GM23338 (cell line): ENCODE measurements around the gene SPRY4. TPM values are rescaled to one million over a fixed set of nuclear protein-coding genes. Genes with fewer than 3 reads are reported as not detected.

Experiments used
- ATAC-seq: fragments of 200-7000 bp; cut with Tn5 transposase; 3 replicates; pipeline ENCODE4 v1.9.1; 2020
- DNase-seq: peaks from one replicate; pipeline ENCODE4 v3.0.0-alpha.2; 2015; ENCODE audit warnings: low spot score
- H2AFZ ChIP-seq: fragments of 200-600 bp; sonication (generic); 2 replicates; pipeline ENCODE4 v1.8.0; 2016; ENCODE audit warnings: antibody characterized with exemption, mild to moderate bottlenecking, moderate library complexity
- H3F3A ChIP-seq: fragments of 200-600 bp; sonication (generic); replicated peaks from 2 replicates; pipeline ENCODE4 v1.8.0; 2017; ENCODE audit warnings: antibody characterized with exemption, mixed run types, low read depth
- H3K27ac ChIP-seq: fragments of 200-600 bp; sonication (generic); 2 replicates; pipeline ENCODE4 v1.6.1; 2016; ENCODE audit warnings: low read depth
- H3K27me3 ChIP-seq: fragments of 200-600 bp; sonication (generic); 2 replicates; pipeline ENCODE4 v1.8.0; 2016; ENCODE audit warnings: mild to moderate bottlenecking, mixed run types, moderate library complexity; ENCODE audit not compliant: insufficient read depth
- H3K36me3 ChIP-seq: fragments of 200-600 bp; sonication (generic); 2 replicates; pipeline ENCODE4 v1.8.0; 2016; ENCODE audit warnings: mild to moderate bottlenecking; ENCODE audit not compliant: insufficient read depth
- H3K4me1 ChIP-seq: fragments of 200-600 bp; sonication (generic); 2 replicates; pipeline ENCODE4 v1.8.0; 2016; ENCODE audit warnings: mild to moderate bottlenecking, moderate library complexity; ENCODE audit not compliant: insufficient read depth
- H3K4me2 ChIP-seq: fragments of 200-600 bp; sonication (generic); 2 replicates; pipeline ENCODE4 v1.7.1; 2017; ENCODE audit warnings: mixed run types
- H3K4me3 ChIP-seq: fragments of 200-600 bp; sonication (generic); 2 replicates; pipeline ENCODE4 v1.6.1; 2016; ENCODE audit warnings: mixed run types
- H3K79me2 ChIP-seq: fragments of 200-600 bp; sonication (generic); replicated peaks from 2 replicates; pipeline ENCODE4 v1.8.0; 2017; ENCODE audit warnings: mild to moderate bottlenecking; ENCODE audit not compliant: insufficient read depth
- H3K9me2 ChIP-seq: fragments of 200-600 bp; sonication (generic); 2 replicates; pipeline ENCODE4 v1.8.0; 2017; ENCODE audit not compliant: insufficient read depth
- H4K20me1 ChIP-seq: fragments of 200-600 bp; sonication (generic); replicated peaks from 2 replicates; pipeline ENCODE4 v1.8.0; 2017; ENCODE audit warnings: mild to moderate bottlenecking; ENCODE audit not compliant: insufficient read depth
- H3K27ac Mint-ChIP-seq: 2 replicates; pipeline ENCODE4 v1.8.0; 2020; ENCODE audit warnings: inconsistent platforms, mild to moderate bottlenecking, moderate library complexity, mixed read lengths
- H3K27me3 Mint-ChIP-seq: 3 replicates; pipeline ENCODE4 v1.8.0; 2022; ENCODE audit warnings: low read depth, mild to moderate bottlenecking, moderate library complexity, mixed read lengths, inconsistent platforms; ENCODE audit not compliant: insufficient read depth, poor library complexity
- H3K36me3 Mint-ChIP-seq: 3 replicates; pipeline ENCODE4 v1.8.0; 2021; ENCODE audit warnings: low read depth, mild to moderate bottlenecking, inconsistent platforms, moderate library complexity, mixed read lengths
- H3K4me1 Mint-ChIP-seq: 3 replicates; pipeline ENCODE4 v1.8.0; 2020; ENCODE audit warnings: mild to moderate bottlenecking, inconsistent platforms, mixed read lengths
- H3K4me3 Mint-ChIP-seq: 3 replicates; pipeline ENCODE4 v1.8.0; 2021; ENCODE audit warnings: moderate library complexity, mild to moderate bottlenecking, inconsistent platforms, mixed read lengths
- H3K9me3 Mint-ChIP-seq: 3 replicates; pipeline ENCODE4 v1.8.0; 2020; ENCODE audit warnings: moderate library complexity, mild to moderate bottlenecking, inconsistent platforms, mixed read lengths
- CREB1 ChIP-seq: fragments of 250-450 bp; sonication (Bioruptor Pico); IDR thresholded peaks from 2 replicates; pipeline ENCODE4 v1.5.0; 2020; ENCODE audit warnings: low read depth, mild to moderate bottlenecking, moderate library complexity
- CTCF ChIP-seq, 2 experiments: fragments of 200-600 bp in 1 of 2; sonication (generic) in 1 of 2; conservative IDR thresholded peaks; 2 replicates each; pipeline versions ENCODE4 v1.5.1 to v1.6.1; 2016 to 2017; ENCODE audit warnings: antibody characterized with exemption in 2 of 2, low read depth in 2 of 2, mild to moderate bottlenecking in 2 of 2, moderate library complexity in 1 of 2
- EZH2 ChIP-seq: fragments of 200-600 bp; sonication (generic); IDR thresholded peaks from one replicate; pipeline ENCODE4 v1.8.0; 2017; ENCODE audit warnings: antibody characterized with exemption, mild to moderate bottlenecking, low read depth; ENCODE audit not compliant: unreplicated experiment
- EZH2phosphoT487 ChIP-seq: fragments of 200-600 bp; sonication (generic); IDR thresholded peaks from one replicate; pipeline ENCODE4 v1.8.1; 2018; ENCODE audit warnings: antibody characterized with exemption; ENCODE audit not compliant: unreplicated experiment
- POLR2AphosphoS5 ChIP-seq: IDR thresholded peaks from 2 replicates; pipeline ENCODE4 v1.6.1; 2016; ENCODE audit warnings: antibody characterized with exemption, low read depth
- STAT1 ChIP-seq: IDR thresholded peaks from one replicate; pipeline ENCODE4 v1.6.1; 2016; ENCODE audit warnings: antibody characterized with exemption; ENCODE audit not compliant: unreplicated experiment
- ZNF331 ChIP-seq: fragments of 250-450 bp; sonication (Bioruptor Pico); IDR thresholded peaks from 2 replicates; pipeline ENCODE4 v1.5.0; 2020; ENCODE audit warnings: low read depth, mild to moderate bottlenecking, moderate library complexity
- polyA plus RNA-seq: library from polyadenylated mRNA; unstranded; fragments of >200 nt; fragmentation: Nextera tagmentation; extraction: Ambion mirVana; gene quantifications from 2 replicates; pipeline ENCODE4 v1.2.1, GENCODE V29; 2016
- total RNA-seq: library from RNA; depleted of rRNA; stranded (reverse); fragments of >200 nt; shearing (Covaris generic); gene quantifications from 2 replicates; pipeline ENCODE4 v1.2.3, GENCODE V29; 2014
- TF ChIP-seq, protein P1 (sequence below): fragments of 250-450 bp; sonication (Bioruptor Pico); IDR thresholded peaks from 2 replicates; pipeline ENCODE4 v1.5.0; 2020; ENCODE audit warnings: mild to moderate bottlenecking, moderate library complexity
- TF ChIP-seq, protein P2 (sequence below): IDR thresholded peaks from 2 replicates; pipeline ENCODE4 v1.6.1; 2016; ENCODE audit warnings: antibody characterized with exemption

The SPRY4 gene
- total and polyA plus RNA-seq, 2 experiments from 2014 or later = 70.6 to 240 TPM

DNA sequence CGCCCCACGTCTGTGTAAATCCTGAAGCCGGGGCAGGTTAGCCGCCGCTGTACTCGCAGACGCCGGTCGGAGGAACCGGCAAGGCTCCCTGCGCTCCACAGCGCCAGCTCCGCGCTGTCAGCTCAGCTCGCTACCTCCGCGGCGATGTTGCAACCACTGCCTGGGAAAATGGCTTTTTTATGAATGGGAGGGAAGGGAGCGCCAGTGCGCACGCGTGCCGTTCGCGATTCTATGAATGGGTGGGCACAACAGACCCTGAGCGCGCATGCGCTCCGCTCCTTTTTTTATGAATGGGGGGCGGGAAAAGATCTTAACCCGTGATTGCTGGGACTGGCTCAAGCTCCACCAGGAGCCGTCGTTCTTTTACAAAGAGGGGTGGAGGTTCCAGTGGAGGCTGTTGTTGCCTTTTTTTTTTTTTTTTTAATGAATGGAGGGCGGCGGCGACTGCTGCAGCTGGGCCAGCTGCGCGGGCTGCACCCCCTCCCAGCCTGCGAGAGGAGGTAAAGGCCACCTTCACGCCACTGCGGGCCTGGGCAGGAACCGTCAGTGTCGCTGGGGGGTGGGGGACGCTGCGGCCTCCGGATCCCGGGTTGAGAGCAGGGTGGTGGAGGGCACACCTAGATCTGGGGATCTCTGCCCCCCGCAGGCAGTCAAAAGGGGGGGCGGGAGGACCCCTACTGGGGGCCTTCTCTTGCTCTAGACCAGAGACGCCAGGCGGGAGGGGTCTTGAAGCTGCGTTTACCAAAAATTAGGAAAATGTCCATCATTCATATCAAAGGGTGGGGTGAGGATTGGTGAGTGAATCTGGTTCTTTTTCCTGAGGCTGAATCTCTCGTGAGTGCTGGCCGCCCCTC, at the start of gene SPRY4 (continued):
- TF ChIP-seq, protein P1, sequence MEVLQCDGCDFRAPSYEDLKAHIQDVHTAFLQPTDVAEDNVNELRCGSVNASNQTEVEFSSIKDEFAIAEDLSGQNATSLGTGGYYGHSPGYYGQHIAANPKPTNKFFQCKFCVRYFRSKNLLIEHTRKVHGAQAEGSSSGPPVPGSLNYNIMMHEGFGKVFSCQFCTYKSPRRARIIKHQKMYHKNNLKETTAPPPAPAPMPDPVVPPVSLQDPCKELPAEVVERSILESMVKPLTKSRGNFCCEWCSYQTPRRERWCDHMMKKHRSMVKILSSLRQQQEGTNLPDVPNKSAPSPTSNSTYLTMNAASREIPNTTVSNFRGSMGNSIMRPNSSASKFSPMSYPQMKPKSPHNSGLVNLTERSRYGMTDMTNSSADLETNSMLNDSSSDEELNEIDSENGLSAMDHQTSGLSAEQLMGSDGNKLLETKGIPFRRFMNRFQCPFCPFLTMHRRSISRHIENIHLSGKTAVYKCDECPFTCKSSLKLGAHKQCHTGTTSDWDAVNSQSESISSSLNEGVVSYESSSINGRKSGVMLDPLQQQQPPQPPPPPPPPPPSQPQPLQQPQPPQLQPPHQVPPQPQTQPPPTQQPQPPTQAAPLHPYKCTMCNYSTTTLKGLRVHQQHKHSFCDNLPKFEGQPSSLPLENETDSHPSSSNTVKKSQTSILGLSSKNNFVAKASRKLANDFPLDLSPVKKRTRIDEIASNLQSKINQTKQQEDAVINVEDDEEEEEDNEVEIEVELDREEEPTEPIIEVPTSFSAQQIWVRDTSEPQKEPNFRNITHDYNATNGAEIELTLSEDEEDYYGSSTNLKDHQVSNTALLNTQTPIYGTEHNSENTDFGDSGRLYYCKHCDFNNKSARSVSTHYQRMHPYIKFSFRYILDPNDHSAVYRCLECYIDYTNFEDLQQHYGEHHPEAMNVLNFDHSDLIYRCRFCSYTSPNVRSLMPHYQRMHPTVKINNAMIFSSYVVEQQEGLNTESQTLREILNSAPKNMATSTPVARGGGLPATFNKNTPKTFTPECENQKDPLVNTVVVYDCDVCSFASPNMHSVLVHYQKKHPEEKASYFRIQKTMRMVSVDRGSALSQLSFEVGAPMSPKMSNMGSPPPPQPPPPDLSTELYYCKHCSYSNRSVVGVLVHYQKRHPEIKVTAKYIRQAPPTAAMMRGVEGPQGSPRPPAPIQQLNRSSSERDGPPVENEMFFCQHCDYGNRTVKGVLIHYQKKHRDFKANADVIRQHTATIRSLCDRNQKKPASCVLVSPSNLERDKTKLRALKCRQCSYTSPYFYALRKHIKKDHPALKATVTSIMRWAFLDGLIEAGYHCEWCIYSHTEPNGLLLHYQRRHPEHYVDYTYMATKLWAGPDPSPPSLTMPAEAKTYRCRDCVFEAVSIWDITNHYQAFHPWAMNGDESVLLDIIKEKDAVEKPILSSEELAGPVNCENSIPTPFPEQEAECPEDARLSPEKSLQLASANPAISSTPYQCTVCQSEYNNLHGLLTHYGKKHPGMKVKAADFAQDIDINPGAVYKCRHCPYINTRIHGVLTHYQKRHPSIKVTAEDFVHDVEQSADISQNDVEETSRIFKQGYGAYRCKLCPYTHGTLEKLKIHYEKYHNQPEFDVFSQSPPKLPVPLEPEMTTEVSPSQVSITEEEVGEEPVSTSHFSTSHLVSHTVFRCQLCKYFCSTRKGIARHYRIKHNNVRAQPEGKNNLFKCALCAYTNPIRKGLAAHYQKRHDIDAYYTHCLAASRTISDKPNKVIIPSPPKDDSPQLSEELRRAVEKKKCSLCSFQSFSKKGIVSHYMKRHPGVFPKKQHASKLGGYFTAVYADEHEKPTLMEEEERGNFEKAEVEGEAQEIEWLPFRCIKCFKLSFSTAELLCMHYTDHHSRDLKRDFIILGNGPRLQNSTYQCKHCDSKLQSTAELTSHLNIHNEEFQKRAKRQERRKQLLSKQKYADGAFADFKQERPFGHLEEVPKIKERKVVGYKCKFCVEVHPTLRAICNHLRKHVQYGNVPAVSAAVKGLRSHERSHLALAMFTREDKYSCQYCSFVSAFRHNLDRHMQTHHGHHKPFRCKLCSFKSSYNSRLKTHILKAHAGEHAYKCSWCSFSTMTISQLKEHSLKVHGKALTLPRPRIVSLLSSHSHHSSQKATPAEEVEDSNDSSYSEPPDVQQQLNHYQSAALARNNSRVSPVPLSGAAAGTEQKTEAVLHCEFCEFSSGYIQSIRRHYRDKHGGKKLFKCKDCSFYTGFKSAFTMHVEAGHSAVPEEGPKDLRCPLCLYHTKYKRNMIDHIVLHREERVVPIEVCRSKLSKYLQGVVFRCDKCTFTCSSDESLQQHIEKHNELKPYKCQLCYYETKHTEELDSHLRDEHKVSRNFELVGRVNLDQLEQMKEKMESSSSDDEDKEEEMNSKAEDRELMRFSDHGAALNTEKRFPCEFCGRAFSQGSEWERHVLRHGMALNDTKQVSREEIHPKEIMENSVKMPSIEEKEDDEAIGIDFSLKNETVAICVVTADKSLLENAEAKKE (CRISPR knock-in tag) = no peak
- no peak for TF ChIP-seq EZH2

DNA sequence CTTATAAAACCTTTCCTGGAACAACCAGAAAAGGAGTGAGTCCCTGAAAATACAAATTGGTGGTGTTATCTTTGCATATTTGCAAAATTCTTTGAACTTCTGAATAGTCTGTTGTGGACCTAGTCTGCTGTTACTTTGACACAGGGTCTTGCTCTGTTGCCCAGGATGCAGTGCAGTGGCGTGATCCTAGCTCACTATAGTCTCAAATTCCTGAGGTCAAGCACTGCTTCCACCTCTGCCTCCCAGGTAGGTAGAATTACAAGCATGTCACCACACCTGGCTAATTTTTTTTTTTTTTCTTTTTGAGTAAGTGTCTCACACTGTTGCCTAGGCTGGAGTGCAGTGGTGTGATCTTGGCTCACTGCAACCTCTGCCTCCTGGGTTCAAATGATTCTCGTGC, 43.7 kb upstream of the SPRY4 start:
- no peak for DNase-seq
- H3K36me3 ChIP-seq = no peaks in the 10 kb centered on the region
- H3K27me3 ChIP-seq = no peaks in the 10 kb centered on the region
- ATAC-seq = no peak
- Mint-ChIP-seq H3K9me3 (no peaks in the 10 kb centered on the region), H3K27ac (no peak overlapping the region), H3K4me3 (no peak overlapping the region), H3K36me3 (peaks cover 1% of the 10 kb centered on the region; the same call in 1 of the 3 replicates), H3K4me1 (peaks cover 11% of the 10 kb centered on the region), H3K27me3 (peaks cover 2% of the 10 kb centered on the region)
- peaks cover 12% of the 10 kb centered on the region for H3F3A ChIP-seq
- H3K4me2 ChIP-seq = no peak overlapping the region
- no peaks in the 10 kb centered on the region for H4K20me1 ChIP-seq
- no peak overlapping the region for H3K4me3 ChIP-seq
- no peak overlapping the region for H2AFZ ChIP-seq
- H3K79me2 ChIP-seq = peaks cover 3% of the 10 kb centered on the region; the same call in 1 of the 2 replicates
- H3K9me2 ChIP-seq = no peaks in the 10 kb centered on the region
- H3K27ac ChIP-seq = no peak overlapping the region
- peaks cover 14% of the 10 kb centered on the region; the same call in 1 of the 2 replicates for H3K4me1 ChIP-seq
- TF ChIP-seq POLR2AphosphoS5 = no peak
- no peak for TF ChIP-seq CTCF (conservative IDR thresholded peaks at IDR 0.05; ENCODE audit: low read depth in 2 of 2)
- TF ChIP-seq EZH2 = no peak
- TF ChIP-seq, protein P2, sequence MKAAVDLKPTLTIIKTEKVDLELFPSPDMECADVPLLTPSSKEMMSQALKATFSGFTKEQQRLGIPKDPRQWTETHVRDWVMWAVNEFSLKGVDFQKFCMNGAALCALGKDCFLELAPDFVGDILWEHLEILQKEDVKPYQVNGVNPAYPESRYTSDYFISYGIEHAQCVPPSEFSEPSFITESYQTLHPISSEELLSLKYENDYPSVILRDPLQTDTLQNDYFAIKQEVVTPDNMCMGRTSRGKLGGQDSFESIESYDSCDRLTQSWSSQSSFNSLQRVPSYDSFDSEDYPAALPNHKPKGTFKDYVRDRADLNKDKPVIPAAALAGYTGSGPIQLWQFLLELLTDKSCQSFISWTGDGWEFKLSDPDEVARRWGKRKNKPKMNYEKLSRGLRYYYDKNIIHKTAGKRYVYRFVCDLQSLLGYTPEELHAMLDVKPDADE = no peak
- no peak for TF ChIP-seq STAT1
- no peak for TF ChIP-seq EZH2phosphoT487
- no peak for TF ChIP-seq CREB1 (CRISPR knock-in tag)
- no peak for TF ChIP-seq ZNF331 (CRISPR knock-in tag)
